Measurements from ENCODE around the gene CSTPP1.

Gene CSTPP1

DNA sequence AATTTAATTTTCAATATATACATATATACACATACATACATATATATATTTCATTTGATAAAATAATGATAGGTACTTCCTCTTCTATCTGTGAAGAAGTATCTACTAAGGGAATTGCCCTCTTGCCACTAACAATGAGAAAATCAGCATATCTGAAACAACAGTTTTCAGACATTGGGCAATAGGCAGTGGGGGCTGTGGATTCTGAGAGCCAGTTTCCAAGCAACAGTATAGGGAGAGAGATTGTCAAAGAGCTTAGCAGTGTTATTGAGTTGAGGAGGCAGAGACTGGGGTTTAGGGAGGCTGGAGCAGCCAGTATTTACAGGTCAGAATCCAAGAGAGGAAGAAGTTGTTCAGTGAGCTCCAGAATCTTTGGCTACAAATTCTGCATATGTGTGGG is 120.8 kb downstream of the CSTPP1 start:
- TF ChIP-seq, protein P1, sequence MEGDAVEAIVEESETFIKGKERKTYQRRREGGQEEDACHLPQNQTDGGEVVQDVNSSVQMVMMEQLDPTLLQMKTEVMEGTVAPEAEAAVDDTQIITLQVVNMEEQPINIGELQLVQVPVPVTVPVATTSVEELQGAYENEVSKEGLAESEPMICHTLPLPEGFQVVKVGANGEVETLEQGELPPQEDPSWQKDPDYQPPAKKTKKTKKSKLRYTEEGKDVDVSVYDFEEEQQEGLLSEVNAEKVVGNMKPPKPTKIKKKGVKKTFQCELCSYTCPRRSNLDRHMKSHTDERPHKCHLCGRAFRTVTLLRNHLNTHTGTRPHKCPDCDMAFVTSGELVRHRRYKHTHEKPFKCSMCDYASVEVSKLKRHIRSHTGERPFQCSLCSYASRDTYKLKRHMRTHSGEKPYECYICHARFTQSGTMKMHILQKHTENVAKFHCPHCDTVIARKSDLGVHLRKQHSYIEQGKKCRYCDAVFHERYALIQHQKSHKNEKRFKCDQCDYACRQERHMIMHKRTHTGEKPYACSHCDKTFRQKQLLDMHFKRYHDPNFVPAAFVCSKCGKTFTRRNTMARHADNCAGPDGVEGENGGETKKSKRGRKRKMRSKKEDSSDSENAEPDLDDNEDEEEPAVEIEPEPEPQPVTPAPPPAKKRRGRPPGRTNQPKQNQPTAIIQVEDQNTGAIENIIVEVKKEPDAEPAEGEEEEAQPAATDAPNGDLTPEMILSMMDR (IDR thresholded peaks at IDR 0.05; ENCODE audit: low read depth, low read length) = no peak
- no peaks in the 10 kb centered on the region for H3K36me3 ChIP-seq
- no peaks in the 10 kb centered on the region for H3K9me3 ChIP-seq
- DNase-seq = no peak
- no peak overlapping the region for H3K4me3 ChIP-seq (ENCODE audit: low read depth, low read length)
- no peaks in the 10 kb centered on the region for H3K4me1 ChIP-seq
- H3K27me3 ChIP-seq = no peaks in the 10 kb centered on the region

DNA sequence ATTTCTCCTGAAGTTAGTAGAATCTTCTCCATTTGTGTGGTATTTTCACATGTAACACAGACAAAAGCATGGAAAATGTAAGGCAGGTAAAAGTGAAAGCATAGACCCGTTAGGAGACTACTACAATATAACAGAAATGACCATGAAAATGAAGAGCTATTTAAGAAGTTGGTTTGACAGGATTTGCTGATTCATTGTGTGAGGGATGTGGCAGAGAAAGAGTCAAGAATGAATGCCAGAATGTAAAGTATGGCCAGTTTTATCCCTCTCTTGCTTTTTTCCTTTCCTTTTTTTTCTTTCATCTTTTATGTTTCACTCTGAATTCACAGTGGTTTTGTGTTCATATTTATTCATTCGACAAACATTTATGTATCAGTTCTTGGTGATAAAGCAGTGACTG is 124.2 kb downstream of the CSTPP1 start:
- Histone ChIP-seq H3K36me3 (no peaks in the 10 kb centered on the region), H3K4me3 (ENCODE audit: low read depth, low read length) (no peak overlapping the region), H3K4me1 (no peaks in the 10 kb centered on the region), H3K9me3 (no peaks in the 10 kb centered on the region), H3K27me3 (no peaks in the 10 kb centered on the region)
- no peak for DNase-seq
- TF ChIP-seq, protein P1 (IDR thresholded peaks at IDR 0.05; ENCODE audit: low read depth, low read length) = no peak

DNA sequence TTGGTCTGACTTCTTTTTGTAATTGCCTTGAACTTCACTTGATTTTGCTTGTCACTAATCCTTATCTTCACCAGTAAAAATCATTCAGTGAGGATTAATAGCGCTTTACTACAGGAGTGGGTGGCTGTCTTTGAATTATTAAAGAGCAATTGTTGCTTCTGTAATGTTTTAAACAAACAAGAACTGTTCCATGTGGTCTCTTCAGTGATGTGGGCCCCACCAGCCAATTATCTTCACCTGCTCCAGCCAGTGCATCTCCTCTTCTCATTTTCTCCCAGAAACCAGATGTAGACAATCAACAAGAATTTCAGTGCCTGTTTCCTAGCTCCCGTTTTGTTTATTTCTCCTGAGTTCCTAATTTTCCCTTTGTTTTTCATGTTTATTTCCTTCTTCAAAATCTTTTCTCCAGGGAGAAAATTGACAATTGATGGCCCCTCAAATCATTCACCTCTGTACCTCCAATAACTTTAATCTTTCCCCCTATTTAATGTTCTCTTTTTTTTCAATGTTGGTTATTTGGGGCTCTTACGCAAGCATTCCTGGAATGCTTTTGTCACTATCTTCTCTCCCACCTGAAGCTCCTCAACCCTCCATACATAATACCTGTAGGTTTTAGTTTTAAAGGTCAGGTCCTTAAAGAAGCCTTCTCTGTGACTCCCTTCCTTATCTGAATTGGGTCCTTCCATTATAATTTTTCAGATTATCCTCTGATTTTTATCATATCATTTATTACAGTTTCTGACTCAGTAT is 125.0 kb downstream of the CSTPP1 start:
- TF ChIP-seq, protein P1 (IDR thresholded peaks at IDR 0.05; ENCODE audit: low read depth, low read length) = no peak
- H3K4me3 ChIP-seq (ENCODE audit: low read depth, low read length) = no peak overlapping the region
- no peak for DNase-seq
- H3K36me3 ChIP-seq = no peaks in the 10 kb centered on the region
- H3K27me3 ChIP-seq = no peaks in the 10 kb centered on the region
- H3K4me1 ChIP-seq = no peaks in the 10 kb centered on the region
- no peaks in the 10 kb centered on the region for H3K9me3 ChIP-seq

DNA sequence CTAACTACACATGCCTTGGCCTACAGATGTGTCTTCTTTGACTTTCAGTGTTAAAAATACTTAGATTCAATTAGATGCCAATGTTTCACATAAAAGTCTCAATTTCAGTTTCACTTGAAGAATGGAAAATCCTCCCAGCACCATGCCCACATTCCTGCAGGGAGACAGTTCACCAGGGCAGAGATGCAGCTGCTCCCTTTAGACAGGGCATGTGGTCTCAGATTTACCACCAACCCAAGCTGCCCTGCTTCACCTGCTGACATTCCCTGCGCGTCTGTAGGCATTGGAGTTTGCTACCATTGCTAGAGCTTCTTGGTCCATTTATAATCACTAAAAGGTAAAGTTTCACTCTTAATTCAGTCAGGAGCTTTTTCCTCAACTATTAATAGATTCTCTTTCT is 126.2 kb downstream of the CSTPP1 start:
- Histone ChIP-seq H3K9me3 (no peaks in the 10 kb centered on the region), H3K4me1 (no peaks in the 10 kb centered on the region), H3K36me3 (no peaks in the 10 kb centered on the region), H3K27me3 (no peaks in the 10 kb centered on the region), H3K4me3 (ENCODE audit: low read depth, low read length) (no peak overlapping the region)
- no peak for DNase-seq
- TF ChIP-seq, protein P1 (IDR thresholded peaks at IDR 0.05; ENCODE audit: low read depth, low read length) = no peak

DNA sequence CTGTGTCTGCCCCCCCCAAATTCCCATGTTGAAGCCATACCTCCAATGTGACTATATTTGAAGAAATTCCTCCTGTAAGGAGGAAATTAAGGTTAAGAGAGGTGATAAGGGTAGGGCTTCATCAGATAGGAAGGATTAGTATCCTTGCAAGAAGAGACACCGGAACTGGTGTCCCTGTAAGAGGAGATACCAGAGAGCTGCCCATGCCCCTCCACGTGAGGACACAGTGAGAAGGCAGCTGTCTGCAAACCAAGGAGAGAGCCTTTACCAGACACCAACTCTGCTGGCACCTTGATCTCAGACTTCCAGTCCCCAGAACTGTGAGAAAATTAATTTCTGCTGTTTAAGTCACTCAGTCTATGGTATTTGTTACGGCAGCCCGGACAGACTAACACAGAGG is 130.8 kb downstream of the CSTPP1 start:
- no peaks in the 10 kb centered on the region for H3K36me3 ChIP-seq
- H3K4me1 ChIP-seq = no peaks in the 10 kb centered on the region
- H3K4me3 ChIP-seq (ENCODE audit: low read depth, low read length) = no peak overlapping the region
- no peak for DNase-seq
- H3K9me3 ChIP-seq = no peaks in the 10 kb centered on the region
- no peaks in the 10 kb centered on the region for H3K27me3 ChIP-seq
- TF ChIP-seq, protein P1 (IDR thresholded peaks at IDR 0.05; ENCODE audit: low read depth, low read length) = no peak

DNA sequence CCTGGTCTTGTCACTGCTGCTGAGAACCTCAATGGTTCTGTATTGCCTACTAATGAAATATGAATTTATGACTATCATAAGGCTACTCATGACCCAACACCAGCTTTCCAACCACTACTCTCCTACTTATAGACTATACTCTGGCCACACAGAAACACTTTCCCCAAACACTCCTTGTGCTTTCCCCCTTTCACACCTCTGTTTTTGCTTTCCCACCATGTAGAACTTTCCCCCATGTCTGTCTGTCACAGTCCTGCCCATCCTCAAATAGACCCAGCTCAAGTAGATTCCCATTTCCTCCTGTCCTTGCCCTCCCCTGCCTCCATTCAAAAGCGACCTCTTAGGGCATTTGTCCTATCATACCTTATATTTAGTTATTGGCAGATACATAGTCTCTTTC is 134.2 kb downstream of the CSTPP1 start:
- no peaks in the 10 kb centered on the region for H3K36me3 ChIP-seq
- H3K27me3 ChIP-seq = no peaks in the 10 kb centered on the region
- TF ChIP-seq, protein P1 (IDR thresholded peaks at IDR 0.05; ENCODE audit: low read depth, low read length) = no peak
- no peaks in the 10 kb centered on the region for H3K9me3 ChIP-seq
- H3K4me1 ChIP-seq = no peaks in the 10 kb centered on the region
- H3K4me3 ChIP-seq (ENCODE audit: low read depth, low read length) = no peak overlapping the region
- DNase-seq = no peak
